ENCODE measurements around the gene DRICH1.
"Not testable (repeated sequence)": the region's sequence is repeated elsewhere in the genome, so short reads cannot be mapped to it uniquely, and the experiment has no call there.

The DRICH1 gene, protein sequence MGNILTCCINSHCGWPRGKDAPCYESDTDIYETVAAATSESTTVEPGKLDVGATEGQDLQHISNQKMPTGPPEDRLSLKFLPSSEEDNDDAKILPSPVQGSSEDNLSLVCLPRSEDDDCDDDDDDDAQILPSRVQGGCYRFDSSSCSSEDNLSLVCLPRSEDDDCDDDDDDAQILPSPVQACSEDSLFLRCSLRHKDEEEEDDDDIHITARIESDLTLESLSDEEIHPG

GRCh38 chr22:23632178-23632577, at the start of gene DRICH1:
Gene DRICH1, minus strand, starts transcription at chr22:23632321. Its CDS starts 298 bp downstream, at chr22:23632023.
- DNase-seq (ENCODE audit: low read depth in 1 of 2, low spot score in 1 of 2): no peak
- in situ Hi-C loops (cut with HindIII; ENCODE audit: low pct_unique_long_range_greater_than_20kb, low sequenced_read_pairs): no loop called here
- TF ChIP-seq JUND (IDR thresholded peaks at IDR 0.05; ENCODE audit: low read depth): no peak

GRCh38 chr22:23681026-23681809, 49.1 kb upstream of the DRICH1 start:
- DNase-seq (ENCODE audit: low read depth in 1 of 2, low spot score in 1 of 2): no peak
- no peak for TF ChIP-seq JUND (IDR thresholded peaks at IDR 0.05; ENCODE audit: low read depth)
- in situ Hi-C loops (cut with HindIII; ENCODE audit: low pct_unique_long_range_greater_than_20kb, low sequenced_read_pairs): no loop called here

DNA sequence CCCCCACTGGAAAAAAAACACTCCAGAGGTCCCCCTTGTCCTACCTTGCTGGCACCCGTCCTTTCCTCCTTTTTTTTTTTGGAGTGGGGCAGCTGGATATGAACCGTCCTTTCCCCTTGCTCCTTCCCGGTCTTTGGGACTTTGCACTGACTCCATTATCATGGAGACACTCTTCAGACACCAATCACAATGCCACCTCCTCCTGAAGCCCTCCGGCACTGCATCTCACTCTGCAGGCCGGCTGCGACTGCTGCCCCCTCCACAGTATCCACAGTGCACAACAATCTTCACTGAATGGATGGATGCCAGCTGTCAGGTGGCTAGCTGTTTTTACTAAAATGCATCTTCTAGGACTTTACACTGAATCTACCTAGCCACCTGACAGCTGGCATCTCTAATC, 46.0 kb upstream of the DRICH1 start:
- DNase-seq (ENCODE audit: low read depth in 1 of 2, low spot score in 1 of 2): no peak
- TF ChIP-seq JUND (IDR thresholded peaks at IDR 0.05; ENCODE audit: low read depth): no peak
- in situ Hi-C loops (cut with HindIII; ENCODE audit: low pct_unique_long_range_greater_than_20kb, low sequenced_read_pairs): no loop called here

DNA sequence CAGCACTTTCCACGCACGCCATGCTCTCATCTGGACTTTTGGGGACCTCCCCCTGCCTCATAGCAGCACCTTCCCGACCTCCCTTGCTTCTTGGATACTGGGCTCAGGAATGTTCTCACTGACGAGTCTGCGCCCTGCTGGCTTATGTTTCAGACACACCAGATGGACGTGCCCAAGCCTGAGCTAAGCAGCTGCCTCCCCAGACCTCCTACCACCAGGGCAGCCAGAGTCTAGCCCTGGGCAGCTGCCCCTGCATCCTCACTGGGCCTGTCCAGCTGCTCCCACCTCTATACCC, 45.5 kb upstream of the DRICH1 start:
- TF ChIP-seq JUND (IDR thresholded peaks at IDR 0.05; ENCODE audit: low read depth): no peak
- no peak for DNase-seq (ENCODE audit: low read depth in 1 of 2, low spot score in 1 of 2)

GRCh38 chr22:23676841-23677700, 45.0 kb upstream of the DRICH1 start:
- DNase-seq (ENCODE audit: low read depth in 1 of 2, low spot score in 1 of 2); in situ Hi-C loops (cut with HindIII; ENCODE audit: low pct_unique_long_range_greater_than_20kb, low sequenced_read_pairs): not testable (repeated sequence)

More for the DNA sequence above, 45.5 kb upstream of the DRICH1 start:
- in situ Hi-C loops (cut with HindIII; ENCODE audit: low pct_unique_long_range_greater_than_20kb, low sequenced_read_pairs): no loop called here

DNA sequence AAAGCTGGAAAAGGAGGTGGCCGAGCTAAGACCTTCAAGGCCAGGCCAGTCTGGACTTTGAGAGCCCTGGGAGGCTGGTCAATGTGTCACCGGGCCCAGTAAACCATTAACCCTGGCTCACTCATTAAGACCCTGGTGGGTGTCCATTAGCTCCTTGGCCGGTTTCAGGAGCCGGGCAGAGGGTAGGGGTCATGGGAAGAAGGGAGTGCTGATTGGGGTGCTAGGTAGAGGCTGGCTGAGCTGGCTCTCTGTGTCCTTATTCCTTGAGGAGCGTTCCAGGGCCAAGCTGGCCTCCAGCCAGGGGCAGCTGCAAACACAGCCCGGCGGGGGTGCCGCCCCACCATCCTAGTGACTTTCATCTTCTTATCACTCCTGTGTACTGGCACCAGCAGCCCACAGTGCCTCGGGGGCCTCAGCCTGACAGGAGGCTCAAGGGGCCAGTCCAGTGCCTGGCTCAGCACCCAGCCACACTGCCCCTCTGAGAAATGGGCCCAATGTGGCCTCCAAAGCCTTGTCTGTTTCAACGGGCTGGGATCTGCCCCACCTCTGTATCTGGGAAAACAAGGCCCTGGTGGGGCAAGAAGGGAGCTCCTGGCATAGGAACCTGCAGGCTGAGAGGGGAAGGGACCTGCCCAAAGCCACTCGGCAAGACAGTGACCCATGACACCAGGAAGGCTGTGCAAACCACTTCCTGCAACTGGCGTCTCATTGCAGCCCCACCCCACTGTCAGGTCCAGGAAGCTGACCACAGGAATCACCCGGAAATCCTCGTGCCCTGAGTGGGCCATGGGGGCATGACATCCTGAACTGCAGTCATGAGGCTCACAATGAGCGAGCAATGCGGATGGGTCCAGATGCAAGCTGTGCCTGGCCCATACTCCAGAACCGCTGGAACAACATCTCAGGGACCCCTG, 43.6 kb upstream of the DRICH1 start:
- DNase-seq (ENCODE audit: low read depth in 1 of 2, low spot score in 1 of 2): no peak
- no peak for TF ChIP-seq JUND (IDR thresholded peaks at IDR 0.05; ENCODE audit: low read depth)
- in situ Hi-C loops (cut with HindIII; ENCODE audit: low pct_unique_long_range_greater_than_20kb, low sequenced_read_pairs): no loop called here

- in situ Hi-C loops (cut with HindIII; ENCODE audit: low pct_unique_long_range_greater_than_20kb, low sequenced_read_pairs); DNase-seq (ENCODE audit: low read depth in 1 of 2, low spot score in 1 of 2): not testable (repeated sequence)
These were observed 42.9 kb upstream of the DRICH1 start for GRCh38 chr22:23674886-23675501.

- in situ Hi-C loops (cut with HindIII; ENCODE audit: low pct_unique_long_range_greater_than_20kb, low sequenced_read_pairs): no loop called here
- no peak for DNase-seq (ENCODE audit: low read depth in 1 of 2, low spot score in 1 of 2)
- no peak for TF ChIP-seq JUND (IDR thresholded peaks at IDR 0.05; ENCODE audit: low read depth)
These were observed 41.9 kb upstream of the DRICH1 start for GRCh38 chr22:23673826-23674690.

GRCh38 chr22:23673050-23673620, 41.0 kb upstream of the DRICH1 start:
- in situ Hi-C loops (cut with HindIII; ENCODE audit: low pct_unique_long_range_greater_than_20kb, low sequenced_read_pairs): no loop called here
- TF ChIP-seq JUND (IDR thresholded peaks at IDR 0.05; ENCODE audit: low read depth): no peak

DNA sequence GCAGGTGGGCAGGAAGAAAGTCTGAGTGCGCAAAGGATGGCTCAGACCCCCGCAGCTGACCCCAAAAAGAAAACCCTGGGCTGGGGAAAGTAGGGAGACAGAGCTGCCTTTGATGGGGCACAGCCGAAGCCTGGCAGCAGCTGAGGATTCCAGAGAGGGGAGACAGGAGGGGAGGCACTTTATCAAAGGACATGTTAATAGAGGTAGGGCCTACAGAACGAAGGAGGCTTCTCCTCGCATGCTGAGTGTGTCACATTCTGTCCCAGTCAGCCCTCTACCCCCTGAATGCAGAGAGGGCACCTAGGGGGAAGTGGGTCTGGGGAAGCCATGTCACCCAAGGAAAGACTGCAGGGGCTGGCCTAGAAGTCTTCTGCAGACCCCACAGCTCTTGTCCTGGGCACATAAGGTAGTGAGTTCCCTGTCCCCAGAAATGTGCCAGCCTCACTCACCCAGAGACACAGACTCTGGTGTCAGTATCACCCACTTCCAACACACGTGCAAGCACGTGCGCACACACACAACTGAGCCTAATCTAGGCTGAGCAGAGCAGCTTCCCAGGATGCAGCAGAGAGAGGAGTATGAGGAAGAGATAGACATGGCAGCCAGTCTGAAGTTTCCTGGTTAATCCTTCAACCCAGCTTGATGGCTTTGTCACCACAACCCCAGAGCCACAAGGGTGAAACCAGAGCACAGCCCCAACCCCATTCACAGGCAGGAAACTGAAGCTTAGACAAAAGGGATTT, 40.4 kb upstream of the DRICH1 start:
- in situ Hi-C loops (cut with HindIII; ENCODE audit: low pct_unique_long_range_greater_than_20kb, low sequenced_read_pairs): not testable (repeated sequence)

More at GRCh38 chr22:23673050-23673620, 41.0 kb upstream of the DRICH1 start:
- DNase-seq (ENCODE audit: low read depth in 1 of 2, low spot score in 1 of 2): no peak

DNA sequence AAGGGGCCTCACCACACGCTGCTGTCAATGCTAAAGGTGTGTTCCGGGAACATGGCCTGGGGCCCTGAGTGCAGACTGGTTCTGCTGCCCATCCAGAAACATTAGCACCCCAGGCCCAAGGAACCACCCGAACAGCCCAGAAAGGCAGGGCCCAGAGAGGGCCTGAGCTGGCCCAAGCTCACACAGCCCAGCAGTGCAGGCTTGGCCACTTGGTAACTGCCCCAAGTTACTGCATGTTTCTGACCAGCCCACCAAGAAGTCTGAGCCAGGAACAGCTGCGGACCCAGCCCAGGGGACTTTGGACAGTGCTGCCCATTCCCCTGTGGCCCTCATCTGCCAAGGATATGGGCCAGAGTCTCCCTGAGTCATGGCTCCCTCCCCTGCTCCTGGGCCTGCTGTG, 39.3 kb upstream of the DRICH1 start:
- in situ Hi-C loops (cut with HindIII; ENCODE audit: low pct_unique_long_range_greater_than_20kb, low sequenced_read_pairs); DNase-seq (ENCODE audit: low read depth in 1 of 2, low spot score in 1 of 2): not testable (repeated sequence)

More for the DNA sequence above, 40.4 kb upstream of the DRICH1 start:
- not testable (repeated sequence) for DNase-seq (ENCODE audit: low read depth in 1 of 2, low spot score in 1 of 2)

All from T47D (cell line).